H9 (cell line): ENCODE measurements around the gene PRPSAP2. TPM values are rescaled to one million over a fixed set of nuclear protein-coding genes. Genes with fewer than 3 reads are reported as not detected.

ENCODE experiments used
- DNase-seq: peaks from one replicate; pipeline ENCODE4 v3.0.0-alpha.2; 2017
- H2AFZ ChIP-seq: one replicate; pipeline ENCODE4 v1.6.1; 2013; ENCODE audit warnings: mild to moderate bottlenecking, low read length, control low read depth, moderate library complexity
- H2AK5ac ChIP-seq: 2 replicates; pipeline ENCODE4 v1.6.1; 2013; ENCODE audit warnings: low read length, control low read depth, mixed read lengths; ENCODE audit not compliant: insufficient read length
- H2BK120ac ChIP-seq: one replicate; pipeline ENCODE4 v1.6.1; 2013; ENCODE audit warnings: low read depth, mild to moderate bottlenecking, low read length, control low read depth, inconsistent platforms; ENCODE audit not compliant: poor library complexity, severe bottlenecking
- H2BK12ac ChIP-seq: 2 replicates; pipeline ENCODE4 v1.6.1; 2013; ENCODE audit warnings: low read length, control low read depth, mixed read lengths, low read depth; ENCODE audit not compliant: insufficient read length
- H2BK15ac ChIP-seq: 2 replicates; pipeline ENCODE4 v1.6.1; 2013; ENCODE audit warnings: low read depth, low read length, control low read depth
- H2BK20ac ChIP-seq: one replicate; pipeline ENCODE4 v1.6.1; 2013; ENCODE audit warnings: low read depth, mild to moderate bottlenecking, low read length, control low read depth, inconsistent platforms; ENCODE audit not compliant: poor library complexity, severe bottlenecking
- H2BK5ac ChIP-seq: 2 replicates; pipeline ENCODE4 v1.6.1; 2013; ENCODE audit warnings: low read length, control low read depth, mixed read lengths; ENCODE audit not compliant: insufficient read length
- H3K14ac ChIP-seq: 2 replicates; pipeline ENCODE4 v1.6.1; 2013; ENCODE audit warnings: low read length, control low read depth; ENCODE audit not compliant: insufficient read depth
- H3K18ac ChIP-seq: 2 replicates; pipeline ENCODE4 v1.6.1; 2013; ENCODE audit warnings: low read depth, mild to moderate bottlenecking, mixed read lengths, low read length, control low read depth; ENCODE audit not compliant: insufficient read length
- H3K23ac ChIP-seq: 2 replicates; pipeline ENCODE4 v1.6.1; 2013; ENCODE audit warnings: low read length, control low read depth, mixed read lengths, low read depth; ENCODE audit not compliant: insufficient read length
- H3K23me2 ChIP-seq: 2 replicates; pipeline ENCODE4 v1.6.1; 2013; ENCODE audit warnings: low read depth, mild to moderate bottlenecking, mixed read lengths, low read length, control low read depth; ENCODE audit not compliant: insufficient read length, poor library complexity, severe bottlenecking
- H3K27ac ChIP-seq: 2 replicates; pipeline ENCODE4 v1.5.1; 2013; ENCODE audit warnings: low read length, control low read depth, mixed read lengths, low read depth; ENCODE audit not compliant: insufficient read length
- H3K27me3 ChIP-seq: 2 replicates; pipeline ENCODE4 v1.6.1; 2013; ENCODE audit warnings: low read length, control low read depth, inconsistent platforms; ENCODE audit not compliant: insufficient read depth
- H3K4ac ChIP-seq: 2 replicates; pipeline ENCODE4 v1.6.1; 2013; ENCODE audit warnings: low read depth, mild to moderate bottlenecking, control low read depth, inconsistent platforms, low read length, moderate library complexity
- H3K4me1 ChIP-seq: 2 replicates; pipeline ENCODE4 v1.6.1; 2013; ENCODE audit warnings: low read length, control low read depth, inconsistent platforms; ENCODE audit not compliant: insufficient read depth
- H3K4me2 ChIP-seq: 2 replicates; pipeline ENCODE4 v1.6.1; 2013; ENCODE audit warnings: low read length, control low read depth, mixed read lengths; ENCODE audit not compliant: insufficient read length, insufficient read depth
- H3K56ac ChIP-seq: 2 replicates; pipeline ENCODE4 v1.6.1; 2013; ENCODE audit warnings: low read depth, mild to moderate bottlenecking, mixed read lengths, low read length, control low read depth; ENCODE audit not compliant: insufficient read length
- H3K79me1 ChIP-seq: 2 replicates; pipeline ENCODE4 v1.6.1; 2013; ENCODE audit warnings: low read depth, mild to moderate bottlenecking, moderate library complexity, low read length, control low read depth, inconsistent platforms; ENCODE audit not compliant: insufficient read depth, poor library complexity, severe bottlenecking
- H3K79me2 ChIP-seq: 2 replicates; pipeline ENCODE4 v1.6.1; 2013; ENCODE audit warnings: low read length, control low read depth, inconsistent platforms; ENCODE audit not compliant: insufficient read depth
- H3K9ac ChIP-seq: 2 replicates; pipeline ENCODE4 v1.6.1; 2013; ENCODE audit warnings: low read length, control low read depth, mixed read lengths; ENCODE audit not compliant: insufficient read length; ENCODE audit errors: extremely low read depth
- H3K9me3 ChIP-seq: one replicate; pipeline ENCODE4 v1.6.1; 2013; ENCODE audit warnings: low read depth, low read length, inconsistent platforms; ENCODE audit not compliant: control insufficient read depth
- H3T11ph ChIP-seq: one replicate; pipeline ENCODE4 v1.6.1; 2013; ENCODE audit warnings: mild to moderate bottlenecking, low read length, control low read depth, inconsistent platforms
- H4K20me1 ChIP-seq: one replicate; pipeline ENCODE4 v1.6.1; 2013; ENCODE audit not compliant: control insufficient read depth, insufficient read length, insufficient read depth
- H4K5ac ChIP-seq: 2 replicates; pipeline ENCODE4 v1.6.1; 2013; ENCODE audit warnings: low read depth, mild to moderate bottlenecking, mixed read lengths, low read length, control low read depth; ENCODE audit not compliant: insufficient read length
- H4K8ac ChIP-seq: replicated peaks from 2 replicates; pipeline ENCODE4 v1.6.1; 2013; ENCODE audit warnings: low read length, control low read depth, mixed read lengths, low read depth; ENCODE audit not compliant: insufficient read length
- H4K91ac ChIP-seq: 2 replicates; pipeline ENCODE4 v1.6.1; 2013; ENCODE audit warnings: low read depth, mild to moderate bottlenecking, moderate library complexity, mixed read lengths, low read length, control low read depth; ENCODE audit not compliant: insufficient read length
- H3K27ac Mint-ChIP-seq, 3 experiments: 2 replicates in 2 of 3; 3 replicates in 1 of 3; pipeline ENCODE4 v1.8.0; 2020 to 2021; ENCODE audit warnings: mixed read lengths in 3 of 3, mild to moderate bottlenecking in 1 of 3, moderate library complexity in 1 of 3
- H3K27me3 Mint-ChIP-seq: 2 replicates; pipeline ENCODE4 v1.8.0; 2021; ENCODE audit warnings: low read depth, mild to moderate bottlenecking, moderate library complexity, mixed read lengths
- H3K36me3 Mint-ChIP-seq, 3 experiments: 2 replicates in 2 of 3; 3 replicates in 1 of 3; pipeline ENCODE4 v1.8.0; 2020 to 2021; ENCODE audit warnings: low read depth in 3 of 3, mixed read lengths in 3 of 3; ENCODE audit not compliant: insufficient read depth in 1 of 3
- H3K4me1 Mint-ChIP-seq, 2 experiments: 2 replicates each; pipeline ENCODE4 v1.8.0; 2020; ENCODE audit warnings: mixed read lengths in 2 of 2
- H3K4me3 Mint-ChIP-seq, 2 experiments: 2 replicates in 1 of 2; 3 replicates in 1 of 2; pipeline ENCODE4 v1.8.0; 2020 to 2021; ENCODE audit warnings: mild to moderate bottlenecking in 2 of 2, mixed read lengths in 2 of 2, moderate library complexity in 1 of 2
- H3K9me3 Mint-ChIP-seq, 2 experiments: 2 replicates in 1 of 2; 3 replicates in 1 of 2; pipeline ENCODE4 v1.8.0; 2020; ENCODE audit warnings: mild to moderate bottlenecking in 2 of 2, mixed read lengths in 2 of 2, moderate library complexity in 1 of 2
- CTCF ChIP-seq: fragments of 200-600 bp; sonication (generic); conservative IDR thresholded peaks from 3 replicates; pipeline ENCODE4 v1.8.0; 2021; ENCODE audit warnings: antibody characterized with exemption, mild to moderate bottlenecking
- WGBS: extraction: QIAGEN DNeasy Blood & Tissue Kit; methylation state at CpG from one replicate; pipeline ENCODE4 v1.1.7; 2013; ENCODE audit warnings: missing lambda C conversion rate, low lambda C conversion rate, mixed read lengths; ENCODE audit not compliant: insufficient read length; ENCODE audit errors: extremely low coverage; 5-methylcytosine and 5-hydroxymethylcytosine counted together
- total RNA-seq: library from RNA; stranded (reverse); gene quantifications from 2 replicates; pipeline ENCODE4 v1.2.1, GENCODE V29; 2021

The PRPSAP2 gene
- total RNA-seq, 1 experiment from 2014 or later, result 58.0 TPM

DNA sequence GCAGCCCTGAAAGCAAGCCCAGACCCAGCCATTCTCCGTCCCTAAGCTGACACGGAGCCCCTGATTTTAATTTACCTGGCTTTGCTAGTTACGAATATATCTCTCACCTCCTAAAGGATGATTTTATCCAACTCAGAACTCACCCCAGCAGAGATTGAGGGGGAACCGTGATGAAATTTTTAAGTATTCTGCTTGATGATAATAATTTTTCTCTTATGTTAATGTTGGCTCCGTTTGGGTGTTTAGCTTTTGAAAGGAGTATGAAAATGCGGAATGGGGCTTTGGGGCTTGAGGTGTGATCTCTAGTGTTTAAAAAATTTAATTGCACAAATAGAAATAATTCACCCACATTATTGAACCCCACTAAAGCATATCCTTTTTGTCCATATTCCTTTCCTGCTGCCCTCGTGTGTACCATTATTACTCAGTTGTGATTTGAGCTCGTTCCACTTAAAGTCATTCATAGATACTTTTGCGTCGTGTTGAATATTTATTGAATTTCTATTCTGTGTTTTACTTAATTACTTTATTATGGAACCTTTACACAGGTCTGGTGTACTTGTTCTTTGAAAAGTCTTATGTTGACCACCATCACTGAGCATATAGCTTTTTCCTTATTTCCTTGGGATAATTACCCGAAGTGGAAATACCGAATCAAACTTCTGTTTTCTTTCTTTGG, 775 bp downstream of the PRPSAP2 start:
- Mint-ChIP-seq H3K4me3 (peak overlapping the region; percentile 85 to 86), H3K36me3 (peaks cover 0 to 6% (median 2%) of the 10 kb centered on the region in 3 experiments; a peak in 1 of 7 replicates), H3K4me1 (peaks cover 27 to 30% of the 10 kb centered on the region in 2 experiments), H3K27me3 (peaks cover 3% of the 10 kb centered on the region; the same call in 1 of the 2 replicates), H3K27ac (peak overlapping the region; percentile 94 to 97 (median 94)), H3K9me3 (no peaks in the 10 kb centered on the region)
- Histone ChIP-seq H3K23ac (no peak overlapping the region), H2AFZ (no peak overlapping the region), H3K79me1 (peaks cover 13% of the 10 kb centered on the region), H3K4me1 (no peaks in the 10 kb centered on the region), H3K9me3 (no peaks in the 10 kb centered on the region), H2BK15ac (no peak overlapping the region), H4K91ac (no peak overlapping the region), H3K9ac (peak overlapping the region; percentile 88), H2BK120ac (no peak overlapping the region), H3K79me2 (peaks cover 14% of the 10 kb centered on the region; the same call in 1 of the 2 replicates), H3K18ac (no peak overlapping the region), H2AK5ac (no peak overlapping the region), H3K4me2 (peak overlapping the region; percentile 83), H2BK5ac (no peak overlapping the region), H3K56ac (no peak overlapping the region), H3K14ac (peak overlapping the region; percentile 97; the same call in 1 of the 2 replicates), H3K4ac (no peak overlapping the region), H2BK12ac (no peak overlapping the region), H3K27me3 (no peaks in the 10 kb centered on the region), H4K20me1 (no peaks in the 10 kb centered on the region), H3T11ph (no peak overlapping the region), H2BK20ac (no peak overlapping the region), H3K23me2 (peaks cover 3% of the 10 kb centered on the region), H4K5ac (no peak overlapping the region), H4K8ac (no peak overlapping the region), H3K27ac (no peak overlapping the region)
- DNase-seq, result no peak
- no peak for TF ChIP-seq CTCF
- whole genome bisulfite sequencing, result no CpG with 5 or more reads among the region's 12 CpGs
